ENCODE data around the gene OCIAD2. TPM values are rescaled to one million over a fixed set of nuclear protein-coding genes. Genes with fewer than 3 reads are reported as not detected.

Gene OCIAD2
- total and polyA plus RNA-seq, 4 donors: 8.5 to 159 (median 26.5) TPM

DNA sequence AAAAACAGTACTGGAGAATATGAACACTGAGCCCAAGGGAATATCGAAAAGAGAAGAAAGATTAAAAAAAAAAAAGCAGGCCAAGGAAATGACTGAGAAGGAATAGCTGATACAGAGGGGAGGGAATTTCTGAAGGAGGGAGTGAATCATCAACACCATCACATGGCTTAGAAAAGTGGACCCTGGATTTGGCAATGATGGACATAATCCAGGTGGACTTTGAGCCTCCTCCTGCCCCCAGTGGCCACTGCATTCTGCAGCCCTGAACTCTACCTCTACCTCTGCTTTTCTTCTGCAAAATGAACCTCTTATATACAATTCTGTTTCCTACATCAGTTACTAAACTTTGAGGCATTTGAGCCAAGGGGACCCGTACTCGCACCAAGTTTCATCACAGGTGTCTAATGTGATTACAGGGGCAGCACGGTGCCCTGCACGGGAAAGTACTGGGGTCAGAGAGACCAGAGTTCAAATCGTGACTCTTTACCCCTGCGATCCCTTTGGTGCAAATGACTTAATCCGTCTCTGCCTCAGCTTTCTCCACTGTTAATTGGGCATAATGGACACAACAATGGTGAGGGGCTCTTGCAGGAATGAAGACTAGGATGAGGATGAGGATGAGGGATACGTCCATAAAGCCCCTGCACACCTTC lies 1.1 kb downstream of the OCIAD2 start:
- Histone ChIP-seq H3K4me3 (ENCODE audit: low read depth in 1 of 3, low read length in 3 of 3) (peak overlapping the region; percentile 76 to 84 (median 78)), H3K4me1 (ENCODE audit: control insufficient read depth in 4 of 4, insufficient read depth in 4 of 4, low read length in 3 of 4) (peaks cover 7 to 26% (median 16%) of the 10 kb centered on the region in 4 donors), H3K9me3 (ENCODE audit: control insufficient read depth in 4 of 4, low read length in 3 of 4) (no peaks in the 10 kb centered on the region), H3K27me3 (ENCODE audit: control insufficient read depth in 4 of 4, insufficient read depth in 4 of 4, low read length in 3 of 4) (no peaks in the 10 kb centered on the region), H3K9ac (ENCODE audit: low read depth in 1 of 2, low read length in 2 of 2) (peak overlapping the region in 1 of 2 donors; percentile 69), H3K36me3 (ENCODE audit: control insufficient read depth in 4 of 4, insufficient read depth in 3 of 4, low read depth in 1 of 4, low read length in 3 of 4) (peaks cover 2 to 18% (median 8%) of the 10 kb centered on the region in 4 donors), H3K27ac (ENCODE audit: low read depth in 1 of 2, low read length in 2 of 2) (peak overlapping the region; percentile 68 to 81)
- TF ChIP-seq, protein P1, sequence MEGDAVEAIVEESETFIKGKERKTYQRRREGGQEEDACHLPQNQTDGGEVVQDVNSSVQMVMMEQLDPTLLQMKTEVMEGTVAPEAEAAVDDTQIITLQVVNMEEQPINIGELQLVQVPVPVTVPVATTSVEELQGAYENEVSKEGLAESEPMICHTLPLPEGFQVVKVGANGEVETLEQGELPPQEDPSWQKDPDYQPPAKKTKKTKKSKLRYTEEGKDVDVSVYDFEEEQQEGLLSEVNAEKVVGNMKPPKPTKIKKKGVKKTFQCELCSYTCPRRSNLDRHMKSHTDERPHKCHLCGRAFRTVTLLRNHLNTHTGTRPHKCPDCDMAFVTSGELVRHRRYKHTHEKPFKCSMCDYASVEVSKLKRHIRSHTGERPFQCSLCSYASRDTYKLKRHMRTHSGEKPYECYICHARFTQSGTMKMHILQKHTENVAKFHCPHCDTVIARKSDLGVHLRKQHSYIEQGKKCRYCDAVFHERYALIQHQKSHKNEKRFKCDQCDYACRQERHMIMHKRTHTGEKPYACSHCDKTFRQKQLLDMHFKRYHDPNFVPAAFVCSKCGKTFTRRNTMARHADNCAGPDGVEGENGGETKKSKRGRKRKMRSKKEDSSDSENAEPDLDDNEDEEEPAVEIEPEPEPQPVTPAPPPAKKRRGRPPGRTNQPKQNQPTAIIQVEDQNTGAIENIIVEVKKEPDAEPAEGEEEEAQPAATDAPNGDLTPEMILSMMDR (IDR thresholded peaks at IDR 0.05; ENCODE audit: low read depth, low read length, missing input control): peak; percentile 38
- TF ChIP-seq, protein P2, sequence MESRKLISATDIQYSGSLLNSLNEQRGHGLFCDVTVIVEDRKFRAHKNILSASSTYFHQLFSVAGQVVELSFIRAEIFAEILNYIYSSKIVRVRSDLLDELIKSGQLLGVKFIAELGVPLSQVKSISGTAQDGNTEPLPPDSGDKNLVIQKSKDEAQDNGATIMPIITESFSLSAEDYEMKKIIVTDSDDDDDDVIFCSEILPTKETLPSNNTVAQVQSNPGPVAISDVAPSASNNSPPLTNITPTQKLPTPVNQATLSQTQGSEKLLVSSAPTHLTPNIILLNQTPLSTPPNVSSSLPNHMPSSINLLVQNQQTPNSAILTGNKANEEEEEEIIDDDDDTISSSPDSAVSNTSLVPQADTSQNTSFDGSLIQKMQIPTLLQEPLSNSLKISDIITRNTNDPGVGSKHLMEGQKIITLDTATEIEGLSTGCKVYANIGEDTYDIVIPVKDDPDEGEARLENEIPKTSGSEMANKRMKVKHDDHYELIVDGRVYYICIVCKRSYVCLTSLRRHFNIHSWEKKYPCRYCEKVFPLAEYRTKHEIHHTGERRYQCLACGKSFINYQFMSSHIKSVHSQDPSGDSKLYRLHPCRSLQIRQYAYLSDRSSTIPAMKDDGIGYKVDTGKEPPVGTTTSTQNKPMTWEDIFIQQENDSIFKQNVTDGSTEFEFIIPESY (IDR thresholded peaks at IDR 0.05): peak; percentile 70
- peak; percentile 70 for TF ChIP-seq YY1 (IDR thresholded peaks at IDR 0.05)
- TF ChIP-seq JUND (IDR thresholded peaks at IDR 0.05): peak; percentile 96 to 98
- TF ChIP-seq HNF4G (IDR thresholded peaks at IDR 0.05): peak; percentile 98
- peak; percentile 45 to 58 for TF ChIP-seq RAD21 (IDR thresholded peaks at IDR 0.05)
- TF ChIP-seq FOXA1 (IDR thresholded peaks at IDR 0.05): no peak
- TF ChIP-seq HNF4A (conservative IDR thresholded peaks at IDR 0.05): peak; percentile 99
- TF ChIP-seq SP1 (IDR thresholded peaks at IDR 0.05): peak; percentile 89
- peak; percentile 41 for TF ChIP-seq FOXA2 (IDR thresholded peaks at IDR 0.05)
- TF ChIP-seq TAF1 (conservative IDR thresholded peaks at IDR 0.05): no peak
- peak in 1 of 2 donors; percentile 42 for TF ChIP-seq GABPA (IDR thresholded peaks at IDR 0.05 in 1 of 2, conservative IDR thresholded peaks at IDR 0.05 in 1 of 2)
- TF ChIP-seq, protein P3, sequence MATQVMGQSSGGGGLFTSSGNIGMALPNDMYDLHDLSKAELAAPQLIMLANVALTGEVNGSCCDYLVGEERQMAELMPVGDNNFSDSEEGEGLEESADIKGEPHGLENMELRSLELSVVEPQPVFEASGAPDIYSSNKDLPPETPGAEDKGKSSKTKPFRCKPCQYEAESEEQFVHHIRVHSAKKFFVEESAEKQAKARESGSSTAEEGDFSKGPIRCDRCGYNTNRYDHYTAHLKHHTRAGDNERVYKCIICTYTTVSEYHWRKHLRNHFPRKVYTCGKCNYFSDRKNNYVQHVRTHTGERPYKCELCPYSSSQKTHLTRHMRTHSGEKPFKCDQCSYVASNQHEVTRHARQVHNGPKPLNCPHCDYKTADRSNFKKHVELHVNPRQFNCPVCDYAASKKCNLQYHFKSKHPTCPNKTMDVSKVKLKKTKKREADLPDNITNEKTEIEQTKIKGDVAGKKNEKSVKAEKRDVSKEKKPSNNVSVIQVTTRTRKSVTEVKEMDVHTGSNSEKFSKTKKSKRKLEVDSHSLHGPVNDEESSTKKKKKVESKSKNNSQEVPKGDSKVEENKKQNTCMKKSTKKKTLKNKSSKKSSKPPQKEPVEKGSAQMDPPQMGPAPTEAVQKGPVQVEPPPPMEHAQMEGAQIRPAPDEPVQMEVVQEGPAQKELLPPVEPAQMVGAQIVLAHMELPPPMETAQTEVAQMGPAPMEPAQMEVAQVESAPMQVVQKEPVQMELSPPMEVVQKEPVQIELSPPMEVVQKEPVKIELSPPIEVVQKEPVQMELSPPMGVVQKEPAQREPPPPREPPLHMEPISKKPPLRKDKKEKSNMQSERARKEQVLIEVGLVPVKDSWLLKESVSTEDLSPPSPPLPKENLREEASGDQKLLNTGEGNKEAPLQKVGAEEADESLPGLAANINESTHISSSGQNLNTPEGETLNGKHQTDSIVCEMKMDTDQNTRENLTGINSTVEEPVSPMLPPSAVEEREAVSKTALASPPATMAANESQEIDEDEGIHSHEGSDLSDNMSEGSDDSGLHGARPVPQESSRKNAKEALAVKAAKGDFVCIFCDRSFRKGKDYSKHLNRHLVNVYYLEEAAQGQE (IDR thresholded peaks at IDR 0.05): peak; percentile 42
- TF ChIP-seq, protein P4, sequence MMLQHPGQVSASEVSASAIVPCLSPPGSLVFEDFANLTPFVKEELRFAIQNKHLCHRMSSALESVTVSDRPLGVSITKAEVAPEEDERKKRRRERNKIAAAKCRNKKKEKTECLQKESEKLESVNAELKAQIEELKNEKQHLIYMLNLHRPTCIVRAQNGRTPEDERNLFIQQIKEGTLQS (IDR thresholded peaks at IDR 0.05): peak; percentile 88
- TF ChIP-seq, protein P5, sequence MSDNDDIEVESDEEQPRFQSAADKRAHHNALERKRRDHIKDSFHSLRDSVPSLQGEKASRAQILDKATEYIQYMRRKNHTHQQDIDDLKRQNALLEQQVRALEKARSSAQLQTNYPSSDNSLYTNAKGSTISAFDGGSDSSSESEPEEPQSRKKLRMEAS (IDR thresholded peaks at IDR 0.05): peak; percentile 72
- TF ChIP-seq NR2F2 (IDR thresholded peaks at IDR 0.05): peak; percentile 95
- peak; percentile 90 to 91 for TF ChIP-seq RXRA (IDR thresholded peaks at IDR 0.05)
- TF ChIP-seq EGR1 (IDR thresholded peaks at IDR 0.05; ENCODE audit: low read depth in 2 of 2): peak in 1 of 2 donors; percentile 74
- no peak for DNase-seq (ENCODE audit: low spot score)
- 34% methylated on average over 9 of the region's 9 CpGs for WGBS
